Right ventricle myocardium inferior (tissue), 1 donor: Measurements from ENCODE around the gene MAGOH. TPM values are rescaled to one million over a fixed set of nuclear protein-coding genes. Genes with fewer than 3 reads are reported as not detected.

Experiments
- total RNA-seq: library from RNA; stranded (reverse); fragmentation: NEBNext Ultra II Directional; extraction: Animal tissue kit (Norgen Biotek cat#: 25700); gene quantifications from one replicate; pipeline ENCODE4 v1.2.1, GENCODE V29; 2021
- donor health status: DM: no; HTN: yes; CAD: no; lungs with severe emphysema.

MAGOH gene
- total RNA-seq, 1 donor from 2014 or later: 24.0 TPM

Other genes starting within 250 kb of the MAGOH start
- 35.3 TPM for gene PODN, start 176.3 kb downstream of the MAGOH start, total RNA-seq
- not detected for gene SLC1A7, start 95.9 kb downstream of the MAGOH start, total RNA-seq
- 37.7 TPM for gene CPT2, start 41.7 kb downstream of the MAGOH start, total RNA-seq
- 60.7 TPM for gene CZIB, start 17.9 kb downstream of the MAGOH start, total RNA-seq
- 1.2 TPM for gene LRP8, start 89.6 kb upstream of the MAGOH start, total RNA-seq
- not detected for gene DMRTB1, start 220.9 kb upstream of the MAGOH start, total RNA-seq